ENCODE measurements around the gene LIF.
A peak's percentile ranks its signal among the peaks of the same experiment; 100 is the strongest.
"Not testable (repeated sequence)": the region's sequence is repeated elsewhere in the genome, so short reads cannot be mapped to it uniquely, and the experiment has no call there.

The LIF gene

DNA sequence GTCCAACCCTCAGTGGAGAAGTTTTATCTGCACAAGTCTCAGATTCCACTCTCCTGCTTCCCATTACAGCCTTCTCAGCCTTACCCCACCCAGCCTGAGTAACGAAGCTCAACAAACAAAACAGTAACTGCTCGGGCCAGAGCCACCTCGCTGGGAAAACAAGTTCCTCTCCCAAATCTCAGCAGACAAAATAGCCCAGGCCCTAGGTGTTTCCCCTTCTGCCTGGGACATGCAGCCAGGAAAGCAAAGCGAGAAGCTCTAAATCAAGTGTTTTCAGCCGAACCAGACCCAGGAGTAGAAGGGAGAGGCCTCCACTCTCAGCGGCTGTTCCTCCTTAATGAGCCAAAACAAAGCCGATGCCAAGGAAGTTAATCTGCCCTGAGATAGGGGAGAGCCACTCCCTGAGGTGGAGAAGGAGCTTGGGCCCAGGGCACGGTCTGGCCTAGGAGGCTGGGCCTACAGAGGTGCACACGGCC, 44.0 kb downstream of the LIF start:
- no peak for TF ChIP-seq EZH2phosphoT487 (IDR thresholded peaks at IDR 0.05; ENCODE audit: borderline replicate concordance)
- TF ChIP-seq, protein P1, sequence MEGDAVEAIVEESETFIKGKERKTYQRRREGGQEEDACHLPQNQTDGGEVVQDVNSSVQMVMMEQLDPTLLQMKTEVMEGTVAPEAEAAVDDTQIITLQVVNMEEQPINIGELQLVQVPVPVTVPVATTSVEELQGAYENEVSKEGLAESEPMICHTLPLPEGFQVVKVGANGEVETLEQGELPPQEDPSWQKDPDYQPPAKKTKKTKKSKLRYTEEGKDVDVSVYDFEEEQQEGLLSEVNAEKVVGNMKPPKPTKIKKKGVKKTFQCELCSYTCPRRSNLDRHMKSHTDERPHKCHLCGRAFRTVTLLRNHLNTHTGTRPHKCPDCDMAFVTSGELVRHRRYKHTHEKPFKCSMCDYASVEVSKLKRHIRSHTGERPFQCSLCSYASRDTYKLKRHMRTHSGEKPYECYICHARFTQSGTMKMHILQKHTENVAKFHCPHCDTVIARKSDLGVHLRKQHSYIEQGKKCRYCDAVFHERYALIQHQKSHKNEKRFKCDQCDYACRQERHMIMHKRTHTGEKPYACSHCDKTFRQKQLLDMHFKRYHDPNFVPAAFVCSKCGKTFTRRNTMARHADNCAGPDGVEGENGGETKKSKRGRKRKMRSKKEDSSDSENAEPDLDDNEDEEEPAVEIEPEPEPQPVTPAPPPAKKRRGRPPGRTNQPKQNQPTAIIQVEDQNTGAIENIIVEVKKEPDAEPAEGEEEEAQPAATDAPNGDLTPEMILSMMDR (conservative IDR thresholded peaks at IDR 0.05; ENCODE audit: low read length): no peak
- Histone ChIP-seq H3F3A (ENCODE audit: low read depth) (no peaks in the 10 kb centered on the region), H2AFZ (ENCODE audit: low read length) (no peak overlapping the region), H3K4me1 (ENCODE audit: insufficient read depth, low read length, poor library complexity, severe bottlenecking) (peaks cover 8% of the 10 kb centered on the region), H3K4me2 (ENCODE audit: low read depth, low read length, poor library complexity, severe bottlenecking) (no peak overlapping the region), H3K27me3 (ENCODE audit: insufficient read depth, low read length, poor library complexity, severe bottlenecking) (no peaks in the 10 kb centered on the region), H4K20me1 (ENCODE audit: insufficient read depth, low read length, poor library complexity, severe bottlenecking) (no peaks in the 10 kb centered on the region), H3K9ac (ENCODE audit: low read depth, low read length, poor library complexity, severe bottlenecking) (no peak overlapping the region), H3K79me2 (ENCODE audit: insufficient read depth, low read length) (no peaks in the 10 kb centered on the region), H3K36me3 (ENCODE audit: insufficient read depth, low read length) (no peaks in the 10 kb centered on the region), H3K9me2 (replicated peaks; ENCODE audit: low read depth, low read length) (no peaks in the 10 kb centered on the region), H3K4me3 (ENCODE audit: low read length, poor library complexity, severe bottlenecking) (no peak overlapping the region), H3K9me3 (ENCODE audit: insufficient read depth, low read depth, low read length) (no peaks in the 10 kb centered on the region)

DNA sequence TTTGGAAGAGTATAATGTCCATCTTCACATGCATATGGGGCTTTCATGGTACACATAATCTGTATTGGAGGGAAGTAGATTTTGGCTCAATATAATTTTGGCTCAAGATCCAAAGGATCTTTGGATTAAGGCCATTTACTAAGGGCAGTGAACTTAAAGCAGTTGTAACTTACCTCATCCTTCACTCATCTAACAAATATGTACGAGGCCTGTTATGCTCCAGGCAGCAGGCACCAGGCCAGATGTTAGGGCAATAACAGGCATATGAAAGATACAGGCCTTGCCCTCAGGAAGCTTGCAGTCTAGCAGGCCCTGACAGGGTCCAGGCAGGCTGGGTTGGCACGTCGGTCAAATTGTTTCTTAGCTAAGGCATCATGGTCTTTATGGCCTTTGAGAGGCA, 44.6 kb downstream of the LIF start:
- H3K9ac ChIP-seq (ENCODE audit: low read depth, low read length, poor library complexity, severe bottlenecking): no peak overlapping the region
- H3K36me3 ChIP-seq (ENCODE audit: insufficient read depth, low read length): no peaks in the 10 kb centered on the region
- H3F3A ChIP-seq (ENCODE audit: low read depth): no peaks in the 10 kb centered on the region
- no peak overlapping the region for H2AFZ ChIP-seq (ENCODE audit: low read length)
- no peaks in the 10 kb centered on the region for H3K27me3 ChIP-seq (ENCODE audit: insufficient read depth, low read length, poor library complexity, severe bottlenecking)
- no peaks in the 10 kb centered on the region for H3K9me3 ChIP-seq (ENCODE audit: insufficient read depth, low read depth, low read length)
- peaks cover 14% of the 10 kb centered on the region for H3K4me1 ChIP-seq (ENCODE audit: insufficient read depth, low read length, poor library complexity, severe bottlenecking)
- H4K20me1 ChIP-seq (ENCODE audit: insufficient read depth, low read length, poor library complexity, severe bottlenecking): no peaks in the 10 kb centered on the region
- H3K79me2 ChIP-seq (ENCODE audit: insufficient read depth, low read length): no peaks in the 10 kb centered on the region
- no peaks in the 10 kb centered on the region for H3K9me2 ChIP-seq (replicated peaks; ENCODE audit: low read depth, low read length)
- H3K4me3 ChIP-seq (ENCODE audit: low read length, poor library complexity, severe bottlenecking): no peak overlapping the region
- TF ChIP-seq EZH2phosphoT487 (IDR thresholded peaks at IDR 0.05; ENCODE audit: borderline replicate concordance): no peak
- TF ChIP-seq, protein P1 (conservative IDR thresholded peaks at IDR 0.05; ENCODE audit: low read length): no peak
- no peak overlapping the region for H3K4me2 ChIP-seq (ENCODE audit: low read depth, low read length, poor library complexity, severe bottlenecking)

DNA sequence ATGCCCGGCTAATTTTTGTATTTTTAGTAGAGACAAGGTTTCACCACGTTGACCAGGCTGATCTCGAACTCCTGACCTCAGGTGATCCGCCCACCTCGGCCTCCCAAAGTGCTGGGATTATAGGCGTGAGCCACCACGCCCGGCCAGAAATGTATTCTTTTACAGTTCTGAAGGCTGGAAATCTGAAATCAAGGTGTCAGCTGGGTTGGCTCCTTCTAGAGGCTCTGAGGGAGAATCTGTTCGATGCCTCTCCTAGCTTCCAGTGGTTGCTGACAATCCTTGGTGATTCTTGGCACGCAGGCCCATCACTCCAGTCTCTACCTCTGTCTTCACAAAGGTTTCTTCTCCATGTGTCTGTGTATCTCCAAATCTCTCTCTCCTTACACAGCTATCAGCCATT, 45.7 kb downstream of the LIF start:
- H3K9me2 ChIP-seq (replicated peaks; ENCODE audit: low read depth, low read length); H2AFZ ChIP-seq (ENCODE audit: low read length); H3K27me3 ChIP-seq (ENCODE audit: insufficient read depth, low read length, poor library complexity, severe bottlenecking); H3K9me3 ChIP-seq (ENCODE audit: insufficient read depth, low read depth, low read length); H3K9ac ChIP-seq (ENCODE audit: low read depth, low read length, poor library complexity, severe bottlenecking); H3K79me2 ChIP-seq (ENCODE audit: insufficient read depth, low read length); H3K36me3 ChIP-seq (ENCODE audit: insufficient read depth, low read length); H3K4me2 ChIP-seq (ENCODE audit: low read depth, low read length, poor library complexity, severe bottlenecking); H3K4me3 ChIP-seq (ENCODE audit: low read length, poor library complexity, severe bottlenecking); H4K20me1 ChIP-seq (ENCODE audit: insufficient read depth, low read length, poor library complexity, severe bottlenecking); H3F3A ChIP-seq (ENCODE audit: low read depth): not testable (repeated sequence)
- H3K4me1 ChIP-seq (ENCODE audit: insufficient read depth, low read length, poor library complexity, severe bottlenecking): peaks cover 21% of the 10 kb centered on the region

DNA sequence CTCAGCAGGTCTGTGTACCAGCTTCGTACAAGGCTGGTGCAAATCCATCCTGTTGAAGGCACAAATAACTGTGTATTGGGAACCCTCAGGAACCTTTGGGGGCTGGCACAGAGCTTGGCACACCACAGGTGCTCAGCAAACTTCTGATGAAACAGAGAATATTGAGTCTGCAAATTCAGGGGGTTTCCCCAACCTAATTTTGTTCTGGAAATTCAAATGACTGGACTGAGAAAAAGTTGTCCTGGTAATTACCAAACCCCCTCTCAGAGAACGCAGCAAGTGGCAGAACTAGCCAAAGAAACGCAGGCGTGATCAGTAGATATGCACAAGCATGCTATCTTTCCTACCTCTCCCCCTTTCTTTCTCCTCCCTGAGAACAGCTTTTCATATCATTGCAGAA, 47.6 kb downstream of the LIF start:
- Histone ChIP-seq H3K79me2 (ENCODE audit: insufficient read depth, low read length) (no peaks in the 10 kb centered on the region), H3K4me3 (ENCODE audit: low read length, poor library complexity, severe bottlenecking) (no peak overlapping the region), H3K9me3 (ENCODE audit: insufficient read depth, low read depth, low read length) (no peaks in the 10 kb centered on the region), H3F3A (ENCODE audit: low read depth) (no peaks in the 10 kb centered on the region), H3K4me2 (ENCODE audit: low read depth, low read length, poor library complexity, severe bottlenecking) (no peak overlapping the region), H3K27me3 (ENCODE audit: insufficient read depth, low read length, poor library complexity, severe bottlenecking) (no peaks in the 10 kb centered on the region), H3K36me3 (ENCODE audit: insufficient read depth, low read length) (no peaks in the 10 kb centered on the region), H3K9me2 (replicated peaks; ENCODE audit: low read depth, low read length) (no peaks in the 10 kb centered on the region), H3K4me1 (ENCODE audit: insufficient read depth, low read length, poor library complexity, severe bottlenecking) (peaks cover 27% of the 10 kb centered on the region), H2AFZ (ENCODE audit: low read length) (0 out of 2 replicates have a peak overlapping the region, but pooled peaks have one; percentile 27), H3K9ac (ENCODE audit: low read depth, low read length, poor library complexity, severe bottlenecking) (no peak overlapping the region), H4K20me1 (ENCODE audit: insufficient read depth, low read length, poor library complexity, severe bottlenecking) (no peaks in the 10 kb centered on the region)
- TF ChIP-seq EZH2phosphoT487 (IDR thresholded peaks at IDR 0.05; ENCODE audit: borderline replicate concordance): no peak
- TF ChIP-seq, protein P1 (conservative IDR thresholded peaks at IDR 0.05; ENCODE audit: low read length): no peak
